Parathyroid adenoma (tissue), 2 donors: ENCODE measurements around the gene VAC14.

Experiments used
- H2AFZ ChIP-seq: fragments of 300-600 bp; sonication (generic); one replicate; pipeline ENCODE4 v1.7.0; 2017; ENCODE audit warnings: antibody characterized with exemption, mild to moderate bottlenecking
- H3K27ac ChIP-seq: fragments of 300-600 bp; sonication (generic); one replicate; pipeline ENCODE4 v1.7.0; 2017
- H3K27me3 ChIP-seq: fragments of 300-600 bp; sonication (generic); one replicate; pipeline ENCODE4 v1.7.0; 2017; ENCODE audit warnings: low read length; ENCODE audit not compliant: control insufficient read depth, insufficient read depth
- H3K36me3 ChIP-seq: fragments of 300-600 bp; sonication (generic); one replicate; pipeline ENCODE4 v1.7.0; 2017; ENCODE audit warnings: low read length; ENCODE audit not compliant: control insufficient read depth, insufficient read depth
- H3K4me1 ChIP-seq: fragments of 300-600 bp; sonication (generic); one replicate; pipeline ENCODE4 v1.7.0; 2017; ENCODE audit warnings: control low read depth
- H3K4me2 ChIP-seq: fragments of 300-600 bp; sonication (generic); one replicate; pipeline ENCODE4 v1.7.0; 2017; ENCODE audit warnings: low read length
- H3K4me3 ChIP-seq: fragments of 300-600 bp; sonication (generic); one replicate; pipeline ENCODE4 v1.7.0; 2017; ENCODE audit warnings: low read depth, low read length
- H3K79me2 ChIP-seq: fragments of 300-600 bp; sonication (generic); one replicate; pipeline ENCODE4 v1.7.0; 2017; ENCODE audit warnings: control low read depth
- H3K9ac ChIP-seq: fragments of 300-600 bp; sonication (generic); one replicate; pipeline ENCODE4 v1.7.0; 2017; ENCODE audit warnings: mild to moderate bottlenecking
- H3K9me3 ChIP-seq: fragments of 300-600 bp; sonication (generic); one replicate; pipeline ENCODE4 v1.7.0; 2017; ENCODE audit warnings: low read length; ENCODE audit not compliant: control insufficient read depth
- CTCF ChIP-seq: fragments of 300-600 bp; sonication (generic); IDR thresholded peaks from one replicate; pipeline ENCODE4 v1.7.0; 2017; ENCODE audit warnings: antibody characterized with exemption, mild to moderate bottlenecking
- donor health status: primary hyperparathyroidism.

Gene VAC14

GRCh38 chr16:70704586-70704985, 96.4 kb downstream of the VAC14 start:
- Histone ChIP-seq H3K79me2 (peaks cover 9% of the 10 kb centered on the region), H3K36me3 (no peaks in the 10 kb centered on the region), H3K4me3 (no peak overlapping the region), H3K27me3 (no peaks in the 10 kb centered on the region), H3K4me1 (peaks cover 23% of the 10 kb centered on the region), H2AFZ (no peak overlapping the region), H3K4me2 (no peak overlapping the region), H3K9ac (no peak overlapping the region), H3K9me3 (no peaks in the 10 kb centered on the region), H3K27ac (peak overlapping the region; percentile 96)
- no peak for TF ChIP-seq CTCF

- Histone ChIP-seq H3K9me3 (no peaks in the 10 kb centered on the region), H3K79me2 (peaks cover 9% of the 10 kb centered on the region), H3K36me3 (no peaks in the 10 kb centered on the region), H2AFZ (peak overlapping the region; percentile 76), H3K4me2 (no peak overlapping the region), H3K27me3 (no peaks in the 10 kb centered on the region), H3K9ac (peak overlapping the region; percentile 61), H3K27ac (peak overlapping the region; percentile 96), H3K4me1 (peaks cover 23% of the 10 kb centered on the region), H3K4me3 (no peak overlapping the region)
- no peak for TF ChIP-seq CTCF
Observed at GRCh38 chr16:70703835-70704381, 97.0 kb downstream of the VAC14 start.

DNA sequence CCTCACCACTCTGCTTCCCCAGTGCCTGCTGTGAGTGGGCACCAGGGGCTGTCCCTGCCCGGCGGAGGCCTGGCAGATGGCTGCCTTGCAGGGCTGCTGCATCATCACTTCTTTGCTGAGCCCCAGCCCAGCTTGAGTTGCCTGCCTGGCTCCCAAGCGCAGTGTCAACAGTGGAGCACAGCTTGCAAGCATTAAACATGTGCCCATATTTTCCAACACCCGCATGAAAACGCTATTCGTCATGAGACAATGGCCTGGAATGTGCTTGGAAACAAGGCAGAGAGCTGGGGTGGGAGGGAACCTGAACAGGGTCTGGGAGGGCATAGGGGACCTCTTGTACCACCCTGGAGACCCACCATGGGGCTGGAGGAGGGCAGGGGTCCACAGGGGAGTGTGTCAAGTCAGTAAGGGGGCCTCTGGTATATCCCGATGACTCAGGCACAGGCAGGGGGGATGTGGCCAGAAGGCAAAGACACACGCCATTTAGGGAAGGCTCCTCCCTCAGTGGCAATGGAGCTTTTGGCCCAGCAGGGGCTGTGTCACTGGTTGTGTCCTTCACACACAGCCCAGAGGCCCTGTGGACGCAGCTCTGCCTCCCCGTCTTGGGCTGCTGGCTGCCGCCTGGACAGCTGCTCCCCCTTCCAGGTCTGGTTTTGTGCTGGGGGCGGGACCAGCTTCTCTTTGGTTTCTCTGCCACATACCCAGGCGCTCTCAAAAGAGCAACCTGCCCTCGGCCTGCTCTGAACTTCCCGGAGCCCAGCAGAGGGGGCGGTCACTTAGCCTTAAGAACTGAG, 97.7 kb downstream of the VAC14 start:
- H3K9ac ChIP-seq: peak overlapping the region; percentile 61
- H2AFZ ChIP-seq: peak overlapping the region; percentile 76
- H3K9me3 ChIP-seq: no peaks in the 10 kb centered on the region
- no peaks in the 10 kb centered on the region for H3K27me3 ChIP-seq
- H3K36me3 ChIP-seq: no peaks in the 10 kb centered on the region
- H3K4me2 ChIP-seq: peak overlapping the region; percentile 13
- peaks cover 9% of the 10 kb centered on the region for H3K79me2 ChIP-seq
- peaks cover 23% of the 10 kb centered on the region for H3K4me1 ChIP-seq
- no peak overlapping the region for H3K4me3 ChIP-seq
- peak; percentile 54 for TF ChIP-seq CTCF
- peak overlapping the region; percentile 96 for H3K27ac ChIP-seq

DNA sequence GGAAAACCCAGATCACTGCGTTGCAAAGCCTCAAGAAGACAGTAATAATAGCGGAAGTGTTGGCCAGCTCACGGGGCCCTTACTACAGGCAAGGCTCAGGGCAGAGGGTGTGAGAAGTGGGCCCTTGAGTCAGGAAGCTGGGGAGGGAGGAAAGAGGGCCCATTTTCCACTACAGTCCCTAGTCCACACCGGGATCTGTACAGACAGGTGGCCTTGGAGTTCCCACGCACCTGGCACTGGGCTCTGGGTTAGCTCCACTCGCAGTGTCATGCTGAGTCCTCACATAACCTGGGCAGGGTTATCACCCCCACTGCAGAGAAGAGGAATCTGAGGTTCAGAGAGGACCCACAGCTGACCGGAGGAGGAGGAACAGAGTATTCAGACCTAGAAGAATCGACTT, 98.3 kb downstream of the VAC14 start:
- Histone ChIP-seq H3K4me1 (peaks cover 23% of the 10 kb centered on the region), H3K27ac (peak overlapping the region; percentile 96), H3K9ac (no peak overlapping the region), H3K4me2 (peak overlapping the region; percentile 13), H2AFZ (peak overlapping the region; percentile 76), H3K36me3 (no peaks in the 10 kb centered on the region), H3K79me2 (peaks cover 9% of the 10 kb centered on the region), H3K9me3 (no peaks in the 10 kb centered on the region), H3K27me3 (no peaks in the 10 kb centered on the region), H3K4me3 (no peak overlapping the region)
- TF ChIP-seq CTCF: no peak

- Histone ChIP-seq H3K36me3 (no peaks in the 10 kb centered on the region), H3K27ac (peak overlapping the region; percentile 96), H2AFZ (no peak overlapping the region), H3K27me3 (no peaks in the 10 kb centered on the region), H3K4me3 (no peak overlapping the region), H3K4me1 (peaks cover 23% of the 10 kb centered on the region), H3K4me2 (no peak overlapping the region), H3K79me2 (peaks cover 7% of the 10 kb centered on the region), H3K9ac (no peak overlapping the region), H3K9me3 (no peaks in the 10 kb centered on the region)
- TF ChIP-seq CTCF: no peak
Observed at GRCh38 chr16:70701998-70702397, 99.0 kb downstream of the VAC14 start.
